Duodenal mucosa (tissue), 2 donors: Measurements from ENCODE around the gene DYNLT1.

Source experiments
- H3K27ac ChIP-seq: one replicate; pipeline ENCODE4 v1.7.0; 2013; ENCODE audit warnings: low read depth, low read length
- H3K27me3 ChIP-seq, 2 donors: one replicate each; pipeline ENCODE4 v1.7.0; 2013; ENCODE audit warnings: low read length in 2 of 2, control low read depth in 1 of 2; ENCODE audit not compliant: insufficient read depth in 2 of 2, control insufficient read depth in 1 of 2
- H3K36me3 ChIP-seq, 2 donors: one replicate each; pipeline ENCODE4 v1.7.0; 2013; ENCODE audit warnings: low read length in 2 of 2, control low read depth in 1 of 2; ENCODE audit not compliant: insufficient read depth in 2 of 2, control insufficient read depth in 1 of 2
- H3K4me1 ChIP-seq, 2 donors: one replicate each; pipeline ENCODE4 v1.7.0; 2013; ENCODE audit warnings: low read length in 2 of 2, control low read depth in 1 of 2; ENCODE audit not compliant: insufficient read depth in 2 of 2, control insufficient read depth in 1 of 2
- H3K4me3 ChIP-seq, 2 donors: one replicate each; pipeline ENCODE4 v1.7.0; 2013; ENCODE audit warnings: low read length in 2 of 2, low read depth in 1 of 2
- H3K9ac ChIP-seq, 2 donors: one replicate each; pipeline ENCODE4 v1.7.0; 2013; ENCODE audit warnings: low read length in 2 of 2, low read depth in 1 of 2
- H3K9me3 ChIP-seq, 2 donors: one replicate each; pipeline ENCODE4 v1.7.0; 2013; ENCODE audit warnings: low read length in 2 of 2, control low read depth in 1 of 2; ENCODE audit not compliant: control insufficient read depth in 1 of 2

Gene DYNLT1

DNA sequence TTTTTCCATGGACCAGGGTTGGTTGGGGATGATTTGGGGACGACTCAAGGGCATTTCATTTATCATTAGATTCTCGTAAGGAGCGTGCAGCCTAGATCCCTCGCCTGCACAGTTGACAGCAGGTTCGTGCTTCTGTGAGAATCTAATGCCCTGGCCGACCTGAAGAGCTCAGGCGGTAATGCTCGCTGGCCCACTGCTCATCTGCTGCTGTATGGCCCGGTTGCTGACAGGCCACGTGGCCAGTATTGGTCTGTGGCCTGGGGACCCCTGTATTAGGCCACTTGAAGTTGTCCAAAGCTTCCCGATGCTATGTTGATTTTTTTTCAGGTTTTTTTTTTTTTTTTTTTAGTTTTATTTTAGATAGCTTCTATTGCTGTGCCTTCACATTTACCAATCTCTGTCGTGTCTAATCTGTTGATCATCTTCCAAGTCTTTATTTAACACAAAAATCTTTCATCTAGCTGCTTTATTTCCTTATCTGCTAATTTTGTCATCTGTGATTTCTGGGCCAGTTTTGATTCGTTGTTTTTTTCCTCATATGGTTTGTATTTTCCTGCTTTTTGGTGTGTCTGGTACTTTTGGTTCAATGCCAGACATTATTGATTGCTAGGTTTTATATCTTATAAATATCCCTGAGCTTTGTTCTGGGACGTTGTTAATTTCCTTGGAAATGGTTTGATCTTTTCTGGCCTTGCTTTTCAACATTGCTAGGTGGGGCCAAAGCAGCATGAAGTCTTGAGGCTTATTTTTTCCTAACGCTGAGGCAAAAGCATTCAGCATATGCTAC, 41.1 kb downstream of the DYNLT1 start:
- no peak overlapping the region for H3K27ac ChIP-seq
- H3K27me3 ChIP-seq = no peaks in the 10 kb centered on the region
- H3K9me3 ChIP-seq = no peaks in the 10 kb centered on the region
- peaks cover 7 to 9% of the 10 kb centered on the region in 2 donors for H3K4me1 ChIP-seq
- H3K9ac ChIP-seq = no peak overlapping the region
- H3K4me3 ChIP-seq = peak overlapping the region in 1 of 2 donors; percentile 6
- peaks cover 25 to 48% of the 10 kb centered on the region in 2 donors for H3K36me3 ChIP-seq

DNA sequence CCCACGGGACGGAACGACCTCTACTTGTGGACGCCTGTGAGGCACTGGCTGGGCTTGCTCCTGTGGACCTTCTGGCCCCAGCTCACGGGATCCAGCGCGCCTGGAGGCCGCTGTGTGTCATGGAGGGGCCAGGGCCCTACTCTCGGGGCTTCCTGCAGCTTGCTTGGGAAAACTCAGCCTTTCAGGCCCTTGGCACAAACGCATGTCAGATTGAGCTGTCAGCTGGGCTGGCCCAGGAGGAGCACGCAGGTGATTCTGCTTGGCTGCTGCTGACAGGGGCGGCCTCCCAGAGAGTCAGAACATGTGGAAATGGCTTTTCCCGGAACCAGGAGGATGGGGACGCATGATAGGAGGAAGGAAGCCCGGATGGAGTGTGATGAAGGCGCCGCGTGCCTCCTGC, 44.9 kb downstream of the DYNLT1 start:
- Histone ChIP-seq H3K27me3 (no peaks in the 10 kb centered on the region), H3K4me3 (no peak overlapping the region), H3K27ac (no peak overlapping the region), H3K9me3 (no peaks in the 10 kb centered on the region), H3K36me3 (peaks cover 29 to 42% of the 10 kb centered on the region in 2 donors), H3K9ac (no peak overlapping the region), H3K4me1 (peaks cover 7 to 9% of the 10 kb centered on the region in 2 donors)

DNA sequence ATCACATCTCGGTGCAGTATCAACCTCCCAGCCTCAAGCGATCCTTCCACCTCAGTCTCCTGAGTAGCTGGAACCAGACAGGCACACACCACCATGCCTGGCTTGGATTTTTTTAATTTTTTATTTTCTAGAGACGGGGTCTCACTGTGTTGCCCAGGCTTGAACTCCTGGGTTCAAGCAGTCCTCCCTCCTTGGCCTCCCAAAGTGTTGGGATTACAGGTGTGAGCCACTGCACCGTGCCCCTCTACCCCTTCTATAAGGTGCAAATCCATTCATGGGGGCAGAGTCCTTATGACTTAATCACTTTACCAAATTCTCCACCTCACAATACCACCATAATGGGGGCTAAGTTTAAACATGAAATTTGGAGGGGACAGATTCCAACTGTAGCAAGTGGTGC, 47.0 kb downstream of the DYNLT1 start:
- Histone ChIP-seq H3K27me3 (no peaks in the 10 kb centered on the region), H3K9me3 (no peaks in the 10 kb centered on the region), H3K4me3 (no peak overlapping the region), H3K36me3 (peaks cover 39 to 57% of the 10 kb centered on the region in 2 donors), H3K4me1 (no peaks in the 10 kb centered on the region), H3K9ac (no peak overlapping the region), H3K27ac (no peak overlapping the region)

DNA sequence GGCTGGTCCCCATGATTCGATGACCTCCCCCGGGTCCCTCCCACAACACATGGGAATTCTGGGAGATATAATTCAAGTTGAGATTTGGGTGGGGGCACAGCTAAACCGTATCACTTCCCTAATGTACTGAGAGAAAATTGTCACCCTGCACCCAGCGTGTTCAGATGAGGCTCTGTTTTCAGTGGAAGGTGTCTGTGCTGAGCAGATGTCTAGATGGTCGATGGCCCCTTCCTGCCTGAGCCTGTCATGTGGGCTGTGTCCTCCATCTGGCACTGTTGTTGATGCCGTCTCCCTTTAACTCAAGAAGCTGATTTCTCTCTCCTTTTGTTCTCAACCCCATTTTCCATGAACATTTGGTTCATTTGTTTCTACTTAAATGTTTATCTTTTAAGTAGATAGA, 47.7 kb downstream of the DYNLT1 start:
- H3K27ac ChIP-seq = no peak overlapping the region
- no peaks in the 10 kb centered on the region for H3K9me3 ChIP-seq
- H3K4me3 ChIP-seq = no peak overlapping the region
- peaks cover 38 to 55% of the 10 kb centered on the region in 2 donors for H3K36me3 ChIP-seq
- no peaks in the 10 kb centered on the region for H3K4me1 ChIP-seq
- no peak overlapping the region for H3K9ac ChIP-seq
- no peaks in the 10 kb centered on the region for H3K27me3 ChIP-seq

DNA sequence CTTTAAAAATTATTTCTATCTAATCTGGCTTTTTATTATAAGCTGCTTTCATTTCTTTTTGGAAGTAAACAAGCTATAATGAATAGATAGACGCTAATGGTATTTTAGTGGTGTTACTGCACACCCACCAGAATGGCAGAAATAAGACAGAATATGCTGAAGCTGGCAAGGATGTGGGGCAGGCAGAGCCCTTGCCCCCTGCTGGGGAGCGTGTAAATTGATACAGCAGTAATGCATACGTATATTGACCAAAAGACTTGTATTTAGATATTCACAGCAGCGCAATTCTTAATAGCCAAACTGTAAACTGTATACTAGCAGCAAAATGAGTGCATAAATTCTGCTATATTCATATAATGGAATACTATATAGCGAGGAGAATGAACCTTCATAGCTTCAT, 49.3 kb downstream of the DYNLT1 start:
- Histone ChIP-seq H3K27ac (no peak overlapping the region), H3K9ac (no peak overlapping the region), H3K9me3 (no peaks in the 10 kb centered on the region), H3K4me3 (no peak overlapping the region), H3K4me1 (no peaks in the 10 kb centered on the region), H3K27me3 (no peaks in the 10 kb centered on the region), H3K36me3 (peaks cover 45 to 69% of the 10 kb centered on the region in 2 donors)

DNA sequence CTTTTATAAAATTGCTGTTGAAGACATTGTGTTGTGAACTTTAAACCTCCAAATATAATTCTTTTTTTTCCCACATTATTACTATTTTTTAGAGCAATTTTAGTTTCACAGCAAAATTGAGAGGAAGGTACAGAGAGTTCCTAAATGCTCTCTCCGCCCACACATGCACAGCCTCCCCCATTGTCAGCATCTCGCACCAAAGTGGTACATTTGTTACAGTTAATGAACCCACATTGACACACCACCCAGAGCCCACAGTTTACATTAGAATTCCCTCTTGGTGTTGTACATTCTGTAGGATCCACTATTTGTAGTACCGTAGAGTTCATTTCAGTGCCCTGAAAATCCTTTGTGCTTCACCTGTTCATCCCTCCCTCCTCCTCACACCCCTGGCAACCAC, 50.9 kb downstream of the DYNLT1 start:
- H3K9me3 ChIP-seq = no peaks in the 10 kb centered on the region
- no peak overlapping the region for H3K4me3 ChIP-seq
- no peak overlapping the region for H3K27ac ChIP-seq
- no peak overlapping the region for H3K9ac ChIP-seq
- no peaks in the 10 kb centered on the region for H3K4me1 ChIP-seq
- H3K36me3 ChIP-seq = peaks cover 43 to 76% of the 10 kb centered on the region in 2 donors
- no peaks in the 10 kb centered on the region for H3K27me3 ChIP-seq

DNA sequence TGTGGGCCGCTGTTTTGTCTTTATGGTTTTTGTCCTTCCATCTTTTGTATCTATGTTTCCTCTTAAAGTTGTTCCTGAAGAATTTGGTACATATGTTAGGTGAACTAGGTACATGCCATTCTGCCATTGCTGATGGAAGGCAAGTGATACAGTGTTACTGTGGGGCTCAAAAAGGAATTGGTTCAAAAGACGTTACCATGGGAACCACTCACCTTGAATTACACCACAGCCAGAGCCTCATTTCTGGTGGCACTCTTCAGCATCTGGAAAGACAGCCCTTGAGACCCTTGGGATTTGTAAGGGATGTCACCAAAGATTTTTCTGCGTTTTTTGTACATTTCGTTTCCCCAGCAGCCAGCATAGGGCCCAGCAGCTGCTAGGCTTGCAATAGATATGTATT, 52.7 kb downstream of the DYNLT1 start:
- no peaks in the 10 kb centered on the region for H3K9me3 ChIP-seq
- no peak overlapping the region for H3K9ac ChIP-seq
- no peak overlapping the region for H3K27ac ChIP-seq
- H3K36me3 ChIP-seq = peaks cover 33 to 81% of the 10 kb centered on the region in 2 donors
- no peaks in the 10 kb centered on the region for H3K4me1 ChIP-seq
- H3K4me3 ChIP-seq = no peak overlapping the region
- no peaks in the 10 kb centered on the region for H3K27me3 ChIP-seq

DNA sequence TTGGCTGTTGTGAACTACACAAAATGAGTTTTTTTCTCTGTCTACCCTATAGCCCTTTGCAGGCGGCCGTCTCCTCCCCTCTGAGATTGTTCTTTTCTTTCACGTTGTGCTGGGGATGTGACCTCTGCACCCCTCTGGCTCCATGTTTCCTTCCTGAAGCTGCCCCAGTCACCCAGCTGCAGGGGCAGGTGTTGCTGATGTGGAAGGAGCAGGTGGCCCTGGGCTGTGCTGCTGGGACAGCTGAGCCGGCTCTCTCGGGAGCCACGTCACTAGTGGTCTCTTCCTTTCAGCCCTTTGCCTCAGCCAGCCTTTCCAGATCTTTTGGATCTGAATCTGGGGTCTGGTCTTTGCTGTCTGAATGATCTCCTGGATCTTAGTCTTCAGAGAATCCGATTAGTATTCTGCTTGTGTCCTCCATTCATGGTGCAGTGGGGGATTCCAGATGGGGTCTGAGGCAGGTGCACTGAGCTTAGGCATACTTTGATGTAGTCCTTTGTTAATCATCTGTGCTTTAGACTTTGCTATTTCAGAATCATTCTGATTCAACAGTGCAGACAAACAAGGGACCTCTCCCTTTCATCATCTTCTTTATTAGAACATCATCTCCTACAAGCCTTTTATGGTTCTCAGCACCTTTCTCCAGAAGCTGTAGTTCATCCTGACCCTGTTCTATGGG, 53.3 kb downstream of the DYNLT1 start:
- Histone ChIP-seq H3K36me3 (peaks cover 35 to 81% of the 10 kb centered on the region in 2 donors), H3K27ac (no peak overlapping the region)

DNA sequence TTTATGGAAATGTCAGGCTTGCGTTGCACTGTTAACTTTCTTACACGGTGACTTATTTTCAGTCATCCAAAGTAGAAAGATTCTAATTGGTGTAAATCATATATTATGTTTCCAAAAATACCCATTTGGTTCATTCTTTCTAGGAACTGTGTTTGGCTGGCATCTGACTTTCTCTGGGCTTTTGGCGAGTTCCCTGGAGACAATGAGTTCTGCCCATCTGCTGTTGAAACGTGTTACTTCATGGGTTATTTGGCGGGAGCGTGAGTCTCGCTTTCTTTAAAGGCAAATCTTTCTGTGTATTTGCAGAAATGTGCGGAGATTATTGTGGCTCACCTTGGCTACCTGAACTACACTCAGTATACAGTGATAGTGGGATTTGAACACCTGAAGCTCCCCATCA, 55.2 kb downstream of the DYNLT1 start:
- no peaks in the 10 kb centered on the region for H3K9me3 ChIP-seq
- H3K4me1 ChIP-seq = no peaks in the 10 kb centered on the region
- peaks cover 43 to 89% of the 10 kb centered on the region in 2 donors for H3K36me3 ChIP-seq
- no peak overlapping the region for H3K9ac ChIP-seq
- no peaks in the 10 kb centered on the region for H3K27me3 ChIP-seq
- no peak overlapping the region for H3K27ac ChIP-seq
- H3K4me3 ChIP-seq = no peak overlapping the region

More for the DNA sequence above, 53.3 kb downstream of the DYNLT1 start:
- H3K9me3 ChIP-seq = no peaks in the 10 kb centered on the region
- no peaks in the 10 kb centered on the region for H3K4me1 ChIP-seq
- H3K4me3 ChIP-seq = no peak overlapping the region
- no peaks in the 10 kb centered on the region for H3K27me3 ChIP-seq
- H3K9ac ChIP-seq = no peak overlapping the region

DNA sequence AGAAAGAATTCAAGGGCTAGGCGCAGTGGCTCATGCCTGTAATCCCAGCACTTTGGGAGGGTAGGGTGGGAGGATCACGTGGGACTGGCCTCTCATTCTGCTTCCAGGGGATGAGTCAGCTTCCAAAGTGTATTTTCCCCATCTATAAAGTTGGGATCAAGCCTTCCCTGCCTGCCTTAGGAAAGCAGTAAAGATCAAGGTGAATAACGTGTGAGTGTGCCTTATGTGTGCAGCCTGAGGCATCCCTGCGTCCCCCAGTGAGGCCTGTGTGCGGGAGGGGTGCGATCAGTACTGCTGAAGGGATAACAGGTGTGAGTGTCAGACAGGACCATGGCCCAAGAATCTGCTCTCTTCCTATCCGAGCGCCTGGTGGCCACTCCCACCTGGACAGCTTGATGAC, 57.9 kb downstream of the DYNLT1 start:
- H3K4me3 ChIP-seq = no peak overlapping the region
- no peaks in the 10 kb centered on the region for H3K9me3 ChIP-seq
- H3K27ac ChIP-seq = no peak overlapping the region
- H3K4me1 ChIP-seq = no peaks in the 10 kb centered on the region
- H3K36me3 ChIP-seq = peaks cover 33 to 84% of the 10 kb centered on the region in 2 donors
- no peak overlapping the region for H3K9ac ChIP-seq
- H3K27me3 ChIP-seq = no peaks in the 10 kb centered on the region
